ENCODE results near the gene LRFN4. TPM values are rescaled to one million over a fixed set of nuclear protein-coding genes. Genes with fewer than 3 reads are reported as not detected.
A peak's percentile ranks its signal among the peaks of the same experiment; 100 is the strongest.

The LRFN4 gene
- total and polyA plus RNA-seq, 2 donors (not counting 3 experiments of a cell fraction or from before 2014, with no cell fraction given): 22.3 to 37.4 TPM

- dilution Hi-C loops (cut with MboI; ENCODE audit: extremely low pct_ligation_motif_present, low sequenced_read_pairs): no loop called here
- Histone ChIP-seq H3K9me3 (replicated peaks; ENCODE audit: control insufficient read depth, insufficient read depth, low read length) (no peaks in the 10 kb centered on the region), H3K27ac (ENCODE audit: insufficient read depth, low read depth, low read length) (no peak overlapping the region), H3K4me1 (ENCODE audit: control insufficient read depth, extremely low read depth, insufficient read depth, low read length) (peaks cover 5% of the 10 kb centered on the region), H3K9me1 (replicated peaks; ENCODE audit: control insufficient read depth, extremely low read depth, insufficient read depth, low read length) (no peaks in the 10 kb centered on the region), H3K9ac (replicated peaks; ENCODE audit: extremely low read depth, insufficient read depth, low read length) (no peak overlapping the region), H3K4me2 (ENCODE audit: insufficient read depth, low read length) (no peak overlapping the region), H3K36me3 (ENCODE audit: control insufficient read depth in 2 of 2, extremely low read depth in 1 of 2, insufficient read depth in 2 of 2, low read length in 2 of 2) (no peaks in the 10 kb centered on the region), H2AFZ (ENCODE audit: low read depth, low read length) (no peak overlapping the region), H3K4me3 (replicated peaks in 1 of 3; ENCODE audit: insufficient read depth in 1 of 3, low read depth in 1 of 3, low read length in 3 of 3) (no peak overlapping the region), H4K20me1 (replicated peaks; ENCODE audit: control insufficient read depth, extremely low read depth, insufficient read depth, low read length) (no peaks in the 10 kb centered on the region), H3K27me3 (ENCODE audit: control insufficient read depth in 2 of 2, insufficient read depth in 2 of 2, low read length in 2 of 2) (no peaks in the 10 kb centered on the region), H3K79me2 (ENCODE audit: control insufficient read depth, insufficient read depth, low read length) (no peaks in the 10 kb centered on the region)
- TF ChIP-seq POLR2A (IDR thresholded peaks at IDR 0.05; ENCODE audit: low read depth, low read length) (no peak), EZH2 (IDR thresholded peaks at IDR 0.05; ENCODE audit: borderline replicate concordance, low read depth, low read length, severe bottlenecking) (no peak), JUN (IDR thresholded peaks at IDR 0.05; ENCODE audit: borderline replicate concordance, insufficient read depth, insufficient read length, low read depth) (no peak)
- TF ChIP-seq, protein P1, sequence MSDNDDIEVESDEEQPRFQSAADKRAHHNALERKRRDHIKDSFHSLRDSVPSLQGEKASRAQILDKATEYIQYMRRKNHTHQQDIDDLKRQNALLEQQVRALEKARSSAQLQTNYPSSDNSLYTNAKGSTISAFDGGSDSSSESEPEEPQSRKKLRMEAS (IDR thresholded peaks at IDR 0.05; ENCODE audit: insufficient read depth, insufficient read length): no peak
- intact Hi-C loops (cut with micrococcal nuclease): loop anchor here (1.0 to 2.0 kb wide), 4 partner anchors 39 to 304 kb away; partner anchors contain the start of genes C11orf86 and RCE1
- CTCF ChIA-PET: interaction anchor here (0.6 to 7.7 kb wide), 18 partner anchors 10 to 205 kb away, joined by 3 to 49 read pairs (median 4); partner anchors contain the start of genes C11orf86 and RBM4B
- no TSS peak for BruUV-seq (replicated peaks)
- POLR2A ChIA-PET: no interaction called here
- no peak for DNase-seq (ENCODE audit: low read depth, low spot score)
- FAIRE-seq: no peak
Measured at GRCh38 chr11:66882561-66883015, 25.7 kb downstream of the LRFN4 start.

DNA sequence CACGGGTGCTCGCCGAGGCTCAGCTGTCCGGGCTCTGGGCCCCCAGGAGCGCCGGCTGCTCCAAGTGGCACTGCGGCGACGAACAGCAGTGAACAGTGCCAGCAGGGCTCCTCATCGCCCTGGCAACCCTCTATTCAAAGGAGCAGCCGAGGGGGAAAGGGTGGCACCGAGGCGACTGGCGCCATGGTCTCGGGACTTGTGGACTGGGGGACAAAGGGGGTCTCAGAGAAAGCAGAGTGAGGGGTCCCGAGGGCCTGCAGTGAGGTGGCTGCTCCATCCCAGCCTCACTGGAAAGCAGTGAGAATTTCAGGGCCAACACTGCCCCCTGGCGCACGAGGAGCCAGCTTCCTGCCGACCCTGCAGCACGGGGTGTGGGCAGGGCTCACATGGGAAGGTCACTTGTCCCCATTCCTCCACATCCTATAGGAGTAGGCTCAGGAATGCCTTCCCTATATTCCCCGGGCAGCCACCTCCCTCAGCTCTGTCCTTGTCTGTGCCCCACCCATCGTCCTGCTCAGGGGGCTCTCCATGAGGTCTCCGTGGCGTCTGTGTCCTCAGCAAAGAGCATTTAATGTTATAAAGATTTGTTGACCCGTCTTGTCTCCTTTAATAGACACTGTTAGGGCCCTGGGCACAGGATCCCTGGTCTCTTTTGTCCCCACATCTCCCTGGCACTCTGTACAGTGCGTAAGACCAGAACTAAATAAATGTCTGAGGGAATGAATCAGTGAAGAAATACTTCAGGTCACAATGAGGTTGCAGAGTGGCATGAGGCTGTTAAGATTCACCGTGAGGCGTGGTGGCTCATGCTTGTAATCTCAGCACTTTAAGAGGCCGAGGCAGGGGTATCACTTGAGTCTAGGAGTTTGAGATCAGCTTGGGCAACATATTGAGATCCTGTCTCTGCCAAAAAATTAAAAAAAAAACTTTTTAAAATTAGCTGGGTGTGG is 26.4 kb downstream of the LRFN4 start:
- Histone ChIP-seq H3K9ac (replicated peaks; ENCODE audit: extremely low read depth, insufficient read depth, low read length) (no peak overlapping the region), H3K27ac (ENCODE audit: insufficient read depth, low read depth, low read length) (no peak overlapping the region), H3K4me2 (ENCODE audit: insufficient read depth, low read length) (no peak overlapping the region), H3K9me3 (replicated peaks; ENCODE audit: control insufficient read depth, insufficient read depth, low read length) (no peaks in the 10 kb centered on the region), H3K36me3 (ENCODE audit: control insufficient read depth in 2 of 2, extremely low read depth in 1 of 2, insufficient read depth in 2 of 2, low read length in 2 of 2) (no peaks in the 10 kb centered on the region), H3K9me1 (replicated peaks; ENCODE audit: control insufficient read depth, extremely low read depth, insufficient read depth, low read length) (no peaks in the 10 kb centered on the region), H3K27me3 (ENCODE audit: control insufficient read depth in 2 of 2, insufficient read depth in 2 of 2, low read length in 2 of 2) (no peaks in the 10 kb centered on the region), H2AFZ (ENCODE audit: low read depth, low read length) (peak overlapping the region; percentile 63), H3K4me1 (ENCODE audit: control insufficient read depth, extremely low read depth, insufficient read depth, low read length) (peaks cover 5% of the 10 kb centered on the region), H3K79me2 (ENCODE audit: control insufficient read depth, insufficient read depth, low read length) (no peaks in the 10 kb centered on the region), H3K4me3 (replicated peaks in 1 of 3; ENCODE audit: insufficient read depth in 1 of 3, low read depth in 1 of 3, low read length in 3 of 3) (no peak overlapping the region), H4K20me1 (replicated peaks; ENCODE audit: control insufficient read depth, extremely low read depth, insufficient read depth, low read length) (no peaks in the 10 kb centered on the region)
- no peak for TF ChIP-seq FOS (IDR thresholded peaks at IDR 0.05; ENCODE audit: borderline replicate concordance, insufficient read depth, low read length)
- TF ChIP-seq, protein P2, sequence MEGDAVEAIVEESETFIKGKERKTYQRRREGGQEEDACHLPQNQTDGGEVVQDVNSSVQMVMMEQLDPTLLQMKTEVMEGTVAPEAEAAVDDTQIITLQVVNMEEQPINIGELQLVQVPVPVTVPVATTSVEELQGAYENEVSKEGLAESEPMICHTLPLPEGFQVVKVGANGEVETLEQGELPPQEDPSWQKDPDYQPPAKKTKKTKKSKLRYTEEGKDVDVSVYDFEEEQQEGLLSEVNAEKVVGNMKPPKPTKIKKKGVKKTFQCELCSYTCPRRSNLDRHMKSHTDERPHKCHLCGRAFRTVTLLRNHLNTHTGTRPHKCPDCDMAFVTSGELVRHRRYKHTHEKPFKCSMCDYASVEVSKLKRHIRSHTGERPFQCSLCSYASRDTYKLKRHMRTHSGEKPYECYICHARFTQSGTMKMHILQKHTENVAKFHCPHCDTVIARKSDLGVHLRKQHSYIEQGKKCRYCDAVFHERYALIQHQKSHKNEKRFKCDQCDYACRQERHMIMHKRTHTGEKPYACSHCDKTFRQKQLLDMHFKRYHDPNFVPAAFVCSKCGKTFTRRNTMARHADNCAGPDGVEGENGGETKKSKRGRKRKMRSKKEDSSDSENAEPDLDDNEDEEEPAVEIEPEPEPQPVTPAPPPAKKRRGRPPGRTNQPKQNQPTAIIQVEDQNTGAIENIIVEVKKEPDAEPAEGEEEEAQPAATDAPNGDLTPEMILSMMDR (IDR thresholded peaks at IDR 0.05; ENCODE audit: extremely low read depth in 1 of 2, insufficient read depth in 1 of 2, low read depth in 1 of 2, low read length in 2 of 2): peak; percentile 78 to 85
- no peak for TF ChIP-seq POLR2AphosphoS5 (IDR thresholded peaks at IDR 0.05; ENCODE audit: insufficient read depth, low read depth, low read length)
- TF ChIP-seq EZH2 (IDR thresholded peaks at IDR 0.05; ENCODE audit: borderline replicate concordance, low read depth, low read length, severe bottlenecking): no peak
- TF ChIP-seq, protein P1 (IDR thresholded peaks at IDR 0.05; ENCODE audit: insufficient read depth, insufficient read length): no peak
- no peak for TF ChIP-seq GATA2 (IDR thresholded peaks at IDR 0.05; ENCODE audit: insufficient read depth, insufficient read length, low read depth, low read length)
- TF ChIP-seq MYC (IDR thresholded peaks at IDR 0.05; ENCODE audit: low read depth, low read length): no peak
- CTCF ChIA-PET: interaction anchor here (0.6 to 7.7 kb wide), 21 partner anchors 10 to 205 kb away, joined by 3 to 49 read pairs (median 4); partner anchors contain the start of genes C11orf86 and RBM4B
- POLR2A ChIA-PET: no interaction called here
- DNase-seq (ENCODE audit: low read depth, low spot score) (peak; percentile 50), FAIRE-seq (peak; percentile 87)
- intact Hi-C loops (cut with micrococcal nuclease): loop anchor here (1.0 to 2.0 kb wide), 4 partner anchors 40 to 304 kb away; partner anchors contain the start of genes C11orf86 and RCE1
- dilution Hi-C loops (cut with MboI; ENCODE audit: extremely low pct_ligation_motif_present, low sequenced_read_pairs): no loop called here
- no TSS peak for BruUV-seq (replicated peaks)
